MV-4-11 (cell line): Measurements from ENCODE around the gene EGFR.
A peak's percentile ranks its signal among the peaks of the same experiment; 100 is the strongest.

ENCODE experiments used
- DNase-seq: peaks from one replicate; lab custom pipeline; 2025; lab: John Stamatoyannopoulos, UW

Gene EGFR

GRCh38 chr7:55018361-55019190 is at the start of gene EGFR:
Gene EGFR, plus strand, starts transcription at chr7:55019017. Its CDS starts 261 bp downstream, at chr7:55019278.
- DNase-seq = no peak

GRCh38 chr7:54969208-54969967 is 49.4 kb upstream of the EGFR start:
- DNase-seq = no peak

GRCh38 chr7:54972733-54973294 is 46.0 kb upstream of the EGFR start:
- no peak for DNase-seq

- no peak for DNase-seq
These were observed 40.3 kb upstream of the EGFR start for GRCh38 chr7:54978364-54979116.

GRCh38 chr7:54980521-54980920 is 38.3 kb upstream of the EGFR start:
- no peak for DNase-seq

- no peak for DNase-seq
These were observed 36.9 kb upstream of the EGFR start for GRCh38 chr7:54981913-54982312.

GRCh38 chr7:54985426-54986330 is 33.1 kb upstream of the EGFR start:
- no peak for DNase-seq

GRCh38 chr7:54986716-54987115 is 32.1 kb upstream of the EGFR start:
- DNase-seq = no peak

- no peak for DNase-seq
These were observed 31.0 kb upstream of the EGFR start for GRCh38 chr7:54987772-54988171.

- DNase-seq = no peak
These were observed 30.3 kb upstream of the EGFR start for GRCh38 chr7:54988516-54988915.

- DNase-seq = no peak
These were observed 29.2 kb upstream of the EGFR start for GRCh38 chr7:54989453-54990225.

- DNase-seq = no peak
These were observed 27.5 kb upstream of the EGFR start for GRCh38 chr7:54991341-54991740.

GRCh38 chr7:54992871-54993475 is 25.8 kb upstream of the EGFR start:
- peak; percentile 66 for DNase-seq

GRCh38 chr7:54995166-54995565 is 23.7 kb upstream of the EGFR start:
- no peak for DNase-seq

GRCh38 chr7:54995610-54996363 is 23.0 kb upstream of the EGFR start:
- DNase-seq = no peak

- DNase-seq = no peak
These were observed 22.4 kb upstream of the EGFR start for GRCh38 chr7:54996391-54996790.

GRCh38 chr7:55004579-55004978 is 14.2 kb upstream of the EGFR start:
- no peak for DNase-seq

- no peak for DNase-seq
These were observed 13.5 kb upstream of the EGFR start for GRCh38 chr7:55005241-55005851.

- DNase-seq = no peak
These were observed 12.3 kb upstream of the EGFR start for GRCh38 chr7:55006499-55006898.
